Tibial artery (tissue), 4 donors: ENCODE data around the gene EDEM2.
"Not testable (repeated sequence)": the region's sequence is repeated elsewhere in the genome, so short reads cannot be mapped to it uniquely, and the experiment has no call there.

Experiments used
- DNase-seq, 2 donors: peaks; one replicate each; pipeline ENCODE4 v3.0.0-alpha.2; 2019
- H3K27ac ChIP-seq, 2 donors: fragments of 200-600 bp; sonication (generic) in 1 of 2; 1 replicate in 1 of 2; 2 replicates in 1 of 2; pipeline ENCODE4 v1.5.1; 2018 to 2019; ENCODE audit warnings: mild to moderate bottlenecking in 1 of 2
- H3K27me3 ChIP-seq, 2 donors: fragments of 200-600 bp; sonication (generic) in 1 of 2; one replicate each; pipeline versions ENCODE4 v1.5.1 to v1.6.0; 2016 to 2019
- H3K36me3 ChIP-seq, 3 donors: fragments of 200-600 bp; sonication (generic) in 2 of 3; one replicate each; pipeline ENCODE4 v1.5.1; 2016 to 2019; ENCODE audit warnings: mild to moderate bottlenecking in 2 of 3
- H3K4me1 ChIP-seq, 4 donors: fragments of 200-600 bp; sonication (generic) in 2 of 4; 1 replicate in 3 of 4; 2 replicates in 1 of 4; pipeline ENCODE4 v1.5.1; 2016 to 2019
- H3K4me3 ChIP-seq, 2 donors: fragments of 200-600 bp; sonication (generic) in 1 of 2; 1 replicate in 1 of 2; 2 replicates in 1 of 2; pipeline ENCODE4 v1.5.1; 2018 to 2019; ENCODE audit warnings: mild to moderate bottlenecking in 2 of 2
- H3K9me3 ChIP-seq, 3 donors: fragments of 200-600 bp; sonication (generic) in 1 of 3; one replicate each; pipeline ENCODE4 v1.5.1; 2016 to 2019
- CTCF ChIP-seq, 2 experiments: fragments of 200-600 bp in 1 of 2; fragments of 450-650 bp in 1 of 2; IDR thresholded peaks; one replicate each; pipeline ENCODE4 v1.5.1; 2017 to 2019; ENCODE audit warnings: antibody characterized with exemption in 2 of 2, mild to moderate bottlenecking in 1 of 2, moderate library complexity in 1 of 2
- intact Hi-C: fragments of 100-400 bp; cut with DNase I; formaldehyde crosslinking; loops from one replicate; pipeline ENCODE4 v1.15.0; 2023; ENCODE audit warnings: low total_unique reads

Gene EDEM2

GRCh38 chr20:35165221-35166185 is 18.4 kb upstream of the EDEM2 start:
- Histone ChIP-seq H3K27me3 (no peaks in the 10 kb centered on the region), H3K9me3 (no peaks in the 10 kb centered on the region), H3K27ac (no peak overlapping the region), H3K4me3 (no peak overlapping the region), H3K4me1 (no peaks in the 10 kb centered on the region), H3K36me3 (peaks cover 0 to 2% (median 0%) of the 10 kb centered on the region in 3 donors)
- TF ChIP-seq CTCF (IDR thresholded peaks at IDR 0.05), result no peak
- no peak for DNase-seq
- intact Hi-C loops, result no loop called here

GRCh38 chr20:35164531-35164930 is 17.4 kb upstream of the EDEM2 start:
- H3K4me3 ChIP-seq, H3K27me3 ChIP-seq, H3K36me3 ChIP-seq, H3K9me3 ChIP-seq, H3K27ac ChIP-seq, H3K4me1 ChIP-seq, DNase-seq, intact Hi-C loops: not testable (repeated sequence)

GRCh38 chr20:35160341-35160740 is 13.2 kb upstream of the EDEM2 start:
- intact Hi-C loops, result not testable (repeated sequence)

GRCh38 chr20:35156978-35157377 is 9.8 kb upstream of the EDEM2 start:
- no peaks in the 10 kb centered on the region for H3K9me3 ChIP-seq
- no peak overlapping the region for H3K4me3 ChIP-seq
- H3K36me3 ChIP-seq, result no peaks in the 10 kb centered on the region
- no peak overlapping the region for H3K27ac ChIP-seq
- DNase-seq, result no peak
- no peaks in the 10 kb centered on the region for H3K27me3 ChIP-seq
- no peaks in the 10 kb centered on the region for H3K4me1 ChIP-seq
- intact Hi-C loops, result no loop called here
- no peak for TF ChIP-seq CTCF (IDR thresholded peaks at IDR 0.05)

More at GRCh38 chr20:35160341-35160740, 13.2 kb upstream of the EDEM2 start:
- not testable (repeated sequence) for H3K27me3 ChIP-seq, H3K9me3 ChIP-seq, DNase-seq, H3K36me3 ChIP-seq, H3K27ac ChIP-seq, H3K4me3 ChIP-seq, H3K4me1 ChIP-seq

- no peak for TF ChIP-seq CTCF (IDR thresholded peaks at IDR 0.05)
- Histone ChIP-seq H3K4me3 (no peak overlapping the region), H3K9me3 (no peaks in the 10 kb centered on the region), H3K36me3 (no peaks in the 10 kb centered on the region), H3K4me1 (no peaks in the 10 kb centered on the region), H3K27me3 (no peaks in the 10 kb centered on the region), H3K27ac (no peak overlapping the region)
- no peak for DNase-seq
- intact Hi-C loops, result no loop called here
Measured at GRCh38 chr20:35155936-35156335, 8.8 kb upstream of the EDEM2 start.

GRCh38 chr20:35151736-35152135 is 4.6 kb upstream of the EDEM2 start:
- Histone ChIP-seq H3K27me3 (no peaks in the 10 kb centered on the region), H3K4me3 (no peak overlapping the region), H3K27ac (no peak overlapping the region), H3K4me1 (peaks cover 0 to 10% (median 6%) of the 10 kb centered on the region in 4 donors), H3K36me3 (no peaks in the 10 kb centered on the region), H3K9me3 (no peaks in the 10 kb centered on the region)
- no peak for TF ChIP-seq CTCF (IDR thresholded peaks at IDR 0.05)
- no peak for DNase-seq
- intact Hi-C loops, result no loop called here
